HepG2 (cell line): ENCODE results near the gene RNPEPL1. TPM values are rescaled to one million over a fixed set of nuclear protein-coding genes. Genes with fewer than 3 reads are reported as not detected.

ENCODE experiments used
- AFF4 ChIP-seq: sonication (generic); formaldehyde crosslinking; IDR thresholded peaks from 2 replicates; pipeline ENCODE4 v1.4.0; 2020; ENCODE audit warnings: missing genetic modification reagents
- AGO2 ChIP-seq: fragments of 200-400 bp; formaldehyde crosslinking; optimal IDR thresholded peaks from 2 replicates; pipeline ENCODE3; 2017; ENCODE audit warnings: mild to moderate bottlenecking, low read depth, low read length, moderate library complexity
- ELF3 ChIP-seq: IDR thresholded peaks from 2 replicates; pipeline ENCODE4 v1.6.1; 2016; ENCODE audit warnings: missing genetic modification reagents, missing compliant biosample characterization
- HOXA3 ChIP-seq: sonication (generic); formaldehyde crosslinking; IDR thresholded peaks from 2 replicates; pipeline ENCODE4 v1.5.0; 2020; ENCODE audit warnings: missing genetic modification reagents
- MEF2D ChIP-seq: sonication (generic); formaldehyde crosslinking; IDR thresholded peaks from 2 replicates; pipeline ENCODE4 v1.5.1; 2020; ENCODE audit warnings: mild to moderate bottlenecking, missing genetic modification reagents
- PRDM4 ChIP-seq: sonication (generic); formaldehyde crosslinking; IDR thresholded peaks from 2 replicates; pipeline ENCODE4 v1.9.0; 2021; ENCODE audit warnings: missing genetic modification reagents, borderline replicate concordance
- SALL2 ChIP-seq: sonication (generic); formaldehyde crosslinking; IDR thresholded peaks from 2 replicates; pipeline ENCODE4 v1.8.1; 2023; ENCODE audit warnings: mild to moderate bottlenecking, missing genetic modification reagents, inconsistent platforms
- SPEN ChIP-seq: sonication (generic); formaldehyde crosslinking; IDR thresholded peaks from 2 replicates; pipeline ENCODE4 v1.5.1; 2020; ENCODE audit warnings: low read depth, mild to moderate bottlenecking, missing genetic modification reagents
- ZC3H4 ChIP-seq: sonication (generic); formaldehyde crosslinking; IDR thresholded peaks from 2 replicates; pipeline ENCODE4 v1.4.0; 2020; ENCODE audit warnings: missing genetic modification reagents, borderline replicate concordance
- ZFP1 ChIP-seq: IDR thresholded peaks from 2 replicates; pipeline ENCODE4 v1.6.1; 2016
- ZKSCAN1 ChIP-seq: fragments of 150-350 bp; IDR thresholded peaks from 2 replicates; pipeline ENCODE4 v1.6.1; 2014; ENCODE audit warnings: low read length
- ZNF17 ChIP-seq: sonication (generic); formaldehyde crosslinking; IDR thresholded peaks from 2 replicates; pipeline ENCODE4 v1.5.0; 2020; ENCODE audit warnings: mild to moderate bottlenecking, missing genetic modification reagents
- ZNF253 ChIP-seq: sonication (generic); formaldehyde crosslinking; IDR thresholded peaks from 2 replicates; pipeline ENCODE4 v1.8.0; 2022; ENCODE audit warnings: mild to moderate bottlenecking, missing genetic modification reagents, borderline replicate concordance
- ZNF549 ChIP-seq: sonication (generic); formaldehyde crosslinking; IDR thresholded peaks from 2 replicates; pipeline ENCODE4 v1.5.0; 2020; ENCODE audit warnings: missing genetic modification reagents
- ZNF615 ChIP-seq: sonication (generic); formaldehyde crosslinking; IDR thresholded peaks from 2 replicates; pipeline ENCODE4 v1.5.0; 2020; ENCODE audit warnings: mild to moderate bottlenecking, missing genetic modification reagents, borderline replicate concordance
- ZSCAN25 ChIP-seq: sonication (generic); formaldehyde crosslinking; IDR thresholded peaks from 2 replicates; pipeline ENCODE4 v1.8.0; 2022; ENCODE audit warnings: mild to moderate bottlenecking, missing genetic modification reagents
- polyA plus RNA-seq, 8 experiments: library from polyadenylated mRNA; depleted of rRNA in 3 of 8; stranded (reverse) in 7 of 8; unstranded in 1 of 8; fragments of >200 nt; fragmentation: Illumina TruSeq in 4 of 8; extraction: Trizol in 4 of 8; gene quantifications; 2 replicates each; pipeline versions ENCODE4 v1.2.1 to v1.2.3, GENCODE V29; 2011 to 2016; ENCODE audit warnings: low read depth in 4 of 8, missing spikeins in 1 of 8, mixed read lengths in 1 of 8; ENCODE audit not compliant: insufficient read depth in 1 of 8
- total RNA-seq, 5 experiments: library from RNA; depleted of rRNA; stranded (reverse); fragments of >200 nt; fragmentation: Illumina TruSeq; extraction: Trizol; gene quantifications; 2 replicates each; pipeline ENCODE4 v1.2.3, GENCODE V29; 2016; ENCODE audit warnings: low read depth in 1 of 5
- TF ChIP-seq, protein P1 (sequence below): IDR thresholded peaks from 2 replicates; pipeline ENCODE4 v1.6.1; 2012; ENCODE audit warnings: low read length, improper control_type of control experiment
- TF ChIP-seq, protein P2 (sequence below): sonication (generic); formaldehyde crosslinking; conservative IDR thresholded peaks from 2 replicates; pipeline ENCODE4 v1.5.0; 2020; ENCODE audit warnings: missing genetic modification reagents

RNPEPL1 gene
- total and polyA plus RNA-seq, 2 of the 13 experiments (the other 11 are each of a cell fraction or from before 2014, with no cell fraction given) = 13.0 to 18.0 TPM

- TF ChIP-seq PRDM4 (CRISPR knock-in tag) (no peak), ZSCAN25 (0 out of 2 replicates have a peak, but pooled peaks have one; percentile 14), ZNF549 (CRISPR knock-in tag) (no peak), AFF4 (CRISPR knock-in tag) (no peak), HOXA3 (CRISPR knock-in tag) (0 out of 2 replicates have a peak, but pooled peaks have one; percentile 7), ZNF615 (CRISPR knock-in tag) (no peak), ZC3H4 (CRISPR knock-in tag) (no peak), ELF3 (CRISPR knock-in tag) (no peak), ZNF253 (CRISPR knock-in tag) (peak; percentile 79; the same call in 1 of the 2 replicates), AGO2 (peak; percentile 37), ZFP1 (CRISPR knock-in tag) (no peak), MEF2D (0 out of 2 replicates have a peak, but pooled peaks have one; percentile 47), ZNF17 (CRISPR knock-in tag) (no peak), SPEN (0 out of 2 replicates have a peak, but pooled peaks have one; percentile 6), ZKSCAN1 (no peak), SALL2 (CRISPR knock-in tag) (no peak)
- TF ChIP-seq, protein P1, sequence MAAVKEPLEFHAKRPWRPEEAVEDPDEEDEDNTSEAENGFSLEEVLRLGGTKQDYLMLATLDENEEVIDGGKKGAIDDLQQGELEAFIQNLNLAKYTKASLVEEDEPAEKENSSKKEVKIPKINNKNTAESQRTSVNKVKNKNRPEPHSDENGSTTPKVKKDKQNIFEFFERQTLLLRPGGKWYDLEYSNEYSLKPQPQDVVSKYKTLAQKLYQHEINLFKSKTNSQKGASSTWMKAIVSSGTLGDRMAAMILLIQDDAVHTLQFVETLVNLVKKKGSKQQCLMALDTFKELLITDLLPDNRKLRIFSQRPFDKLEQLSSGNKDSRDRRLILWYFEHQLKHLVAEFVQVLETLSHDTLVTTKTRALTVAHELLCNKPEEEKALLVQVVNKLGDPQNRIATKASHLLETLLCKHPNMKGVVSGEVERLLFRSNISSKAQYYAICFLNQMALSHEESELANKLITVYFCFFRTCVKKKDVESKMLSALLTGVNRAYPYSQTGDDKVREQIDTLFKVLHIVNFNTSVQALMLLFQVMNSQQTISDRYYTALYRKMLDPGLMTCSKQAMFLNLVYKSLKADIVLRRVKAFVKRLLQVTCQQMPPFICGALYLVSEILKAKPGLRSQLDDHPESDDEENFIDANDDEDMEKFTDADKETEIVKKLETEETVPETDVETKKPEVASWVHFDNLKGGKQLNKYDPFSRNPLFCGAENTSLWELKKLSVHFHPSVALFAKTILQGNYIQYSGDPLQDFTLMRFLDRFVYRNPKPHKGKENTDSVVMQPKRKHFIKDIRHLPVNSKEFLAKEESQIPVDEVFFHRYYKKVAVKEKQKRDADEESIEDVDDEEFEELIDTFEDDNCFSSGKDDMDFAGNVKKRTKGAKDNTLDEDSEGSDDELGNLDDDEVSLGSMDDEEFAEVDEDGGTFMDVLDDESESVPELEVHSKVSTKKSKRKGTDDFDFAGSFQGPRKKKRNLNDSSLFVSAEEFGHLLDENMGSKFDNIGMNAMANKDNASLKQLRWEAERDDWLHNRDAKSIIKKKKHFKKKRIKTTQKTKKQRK = no peak
- TF ChIP-seq, protein P2, sequence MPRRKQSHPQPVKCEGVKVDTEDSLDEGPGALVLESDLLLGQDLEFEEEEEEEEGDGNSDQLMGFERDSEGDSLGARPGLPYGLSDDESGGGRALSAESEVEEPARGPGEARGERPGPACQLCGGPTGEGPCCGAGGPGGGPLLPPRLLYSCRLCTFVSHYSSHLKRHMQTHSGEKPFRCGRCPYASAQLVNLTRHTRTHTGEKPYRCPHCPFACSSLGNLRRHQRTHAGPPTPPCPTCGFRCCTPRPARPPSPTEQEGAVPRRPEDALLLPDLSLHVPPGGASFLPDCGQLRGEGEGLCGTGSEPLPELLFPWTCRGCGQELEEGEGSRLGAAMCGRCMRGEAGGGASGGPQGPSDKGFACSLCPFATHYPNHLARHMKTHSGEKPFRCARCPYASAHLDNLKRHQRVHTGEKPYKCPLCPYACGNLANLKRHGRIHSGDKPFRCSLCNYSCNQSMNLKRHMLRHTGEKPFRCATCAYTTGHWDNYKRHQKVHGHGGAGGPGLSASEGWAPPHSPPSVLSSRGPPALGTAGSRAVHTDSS (CRISPR knock-in tag) = no peak
Observed at GRCh38 chr2:240605867-240606743, 37.8 kb downstream of the RNPEPL1 start (continued).
